Measurements from ENCODE around the gene C6orf141. TPM values are rescaled to one million over a fixed set of nuclear protein-coding genes. Genes with fewer than 3 reads are reported as not detected.

The C6orf141 gene
- total RNA-seq, 1 experiment from 2014 or later = 11.7 TPM

- CTCF ChIA-PET = no interaction called here
These were observed 6.7 kb downstream of the C6orf141 start for GRCh38 chr6:49557177-49557576.

GRCh38 chr6:49558238-49558637 lies 7.8 kb downstream of the C6orf141 start:
- H3K4me3 ChIP-seq (ENCODE audit: low read depth, low read length, poor library complexity, severe bottlenecking) = no peak overlapping the region
- DNase-seq (ENCODE audit: low spot score) = no peak
- BruUV-seq (replicated peaks) = no TSS peak
- no peaks in the 10 kb centered on the region for H3K27me3 ChIP-seq (replicated peaks; ENCODE audit: insufficient read depth, low read depth, low read length, poor library complexity)
- H3K27ac ChIP-seq (ENCODE audit: low read depth, low read length, poor library complexity, severe bottlenecking) = no peak overlapping the region
- POLR2A ChIA-PET (ENCODE audit: low non-redundant PET) = interaction anchor here (0.7 kb wide), 1 partner anchor 29 kb away, joined by 3 read pairs; no protein-coding TSS in a partner anchor
- peaks cover 32% of the 10 kb centered on the region for H3K4me1 ChIP-seq (ENCODE audit: insufficient read depth, low read length, poor library complexity, severe bottlenecking)
- H3K9me3 ChIP-seq (ENCODE audit: low read depth, low read length, poor library complexity, severe bottlenecking) = no peaks in the 10 kb centered on the region
- H3K36me3 ChIP-seq (ENCODE audit: insufficient read depth, low read length, poor library complexity, severe bottlenecking) = no peaks in the 10 kb centered on the region
- TF ChIP-seq EZH2 (IDR thresholded peaks at IDR 0.05; ENCODE audit: borderline replicate concordance, low read depth, low read length, poor library complexity, severe bottlenecking) = no peak
- TF ChIP-seq, protein P1, sequence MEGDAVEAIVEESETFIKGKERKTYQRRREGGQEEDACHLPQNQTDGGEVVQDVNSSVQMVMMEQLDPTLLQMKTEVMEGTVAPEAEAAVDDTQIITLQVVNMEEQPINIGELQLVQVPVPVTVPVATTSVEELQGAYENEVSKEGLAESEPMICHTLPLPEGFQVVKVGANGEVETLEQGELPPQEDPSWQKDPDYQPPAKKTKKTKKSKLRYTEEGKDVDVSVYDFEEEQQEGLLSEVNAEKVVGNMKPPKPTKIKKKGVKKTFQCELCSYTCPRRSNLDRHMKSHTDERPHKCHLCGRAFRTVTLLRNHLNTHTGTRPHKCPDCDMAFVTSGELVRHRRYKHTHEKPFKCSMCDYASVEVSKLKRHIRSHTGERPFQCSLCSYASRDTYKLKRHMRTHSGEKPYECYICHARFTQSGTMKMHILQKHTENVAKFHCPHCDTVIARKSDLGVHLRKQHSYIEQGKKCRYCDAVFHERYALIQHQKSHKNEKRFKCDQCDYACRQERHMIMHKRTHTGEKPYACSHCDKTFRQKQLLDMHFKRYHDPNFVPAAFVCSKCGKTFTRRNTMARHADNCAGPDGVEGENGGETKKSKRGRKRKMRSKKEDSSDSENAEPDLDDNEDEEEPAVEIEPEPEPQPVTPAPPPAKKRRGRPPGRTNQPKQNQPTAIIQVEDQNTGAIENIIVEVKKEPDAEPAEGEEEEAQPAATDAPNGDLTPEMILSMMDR (conservative IDR thresholded peaks at IDR 0.05; ENCODE audit: low read depth, low read length) = no peak
- intact Hi-C loops (cut with micrococcal nuclease; ENCODE audit: unreplicated experiment) = no loop called here
- CTCF ChIA-PET = no interaction called here

More at GRCh38 chr6:49557177-49557576, 6.7 kb downstream of the C6orf141 start:
- Histone ChIP-seq H3K27me3 (replicated peaks; ENCODE audit: insufficient read depth, low read depth, low read length, poor library complexity) (no peaks in the 10 kb centered on the region), H3K4me1 (ENCODE audit: insufficient read depth, low read length, poor library complexity, severe bottlenecking) (peaks cover 25% of the 10 kb centered on the region), H3K36me3 (ENCODE audit: insufficient read depth, low read length, poor library complexity, severe bottlenecking) (no peaks in the 10 kb centered on the region), H3K4me3 (ENCODE audit: low read depth, low read length, poor library complexity, severe bottlenecking) (no peak overlapping the region), H3K9me3 (ENCODE audit: low read depth, low read length, poor library complexity, severe bottlenecking) (no peaks in the 10 kb centered on the region), H3K27ac (ENCODE audit: low read depth, low read length, poor library complexity, severe bottlenecking) (no peak overlapping the region)
- POLR2A ChIA-PET (ENCODE audit: low non-redundant PET) = no interaction called here
- no TSS peak for BruUV-seq (replicated peaks)
- TF ChIP-seq, protein P1 (conservative IDR thresholded peaks at IDR 0.05; ENCODE audit: low read depth, low read length) = no peak
- TF ChIP-seq EZH2 (IDR thresholded peaks at IDR 0.05; ENCODE audit: borderline replicate concordance, low read depth, low read length, poor library complexity, severe bottlenecking) = no peak
- DNase-seq (ENCODE audit: low spot score) = no peak
- intact Hi-C loops (cut with micrococcal nuclease; ENCODE audit: unreplicated experiment) = no loop called here

- BruUV-seq (replicated peaks) = no TSS peak
- CTCF ChIA-PET = interaction anchor here (0.7 to 0.8 kb wide), 2 partner anchors 9 to 43 kb away, joined by 3 read pairs; no protein-coding TSS in a partner anchor
These were observed 12.8 kb downstream of the C6orf141 start for GRCh38 chr6:49563006-49563886.

More at GRCh38 chr6:49563006-49563886, 12.8 kb downstream of the C6orf141 start:
- Histone ChIP-seq H3K27ac (ENCODE audit: low read depth, low read length, poor library complexity, severe bottlenecking) (no peak overlapping the region), H3K27me3 (replicated peaks; ENCODE audit: insufficient read depth, low read depth, low read length, poor library complexity) (no peaks in the 10 kb centered on the region), H3K9me3 (ENCODE audit: low read depth, low read length, poor library complexity, severe bottlenecking) (no peaks in the 10 kb centered on the region), H3K4me3 (ENCODE audit: low read depth, low read length, poor library complexity, severe bottlenecking) (no peak overlapping the region), H3K4me1 (ENCODE audit: insufficient read depth, low read length, poor library complexity, severe bottlenecking) (peaks cover 19% of the 10 kb centered on the region), H3K36me3 (ENCODE audit: insufficient read depth, low read length, poor library complexity, severe bottlenecking) (no peaks in the 10 kb centered on the region)
- DNase-seq (ENCODE audit: low spot score) = no peak
- intact Hi-C loops (cut with micrococcal nuclease; ENCODE audit: unreplicated experiment) = no loop called here
- TF ChIP-seq EZH2 (IDR thresholded peaks at IDR 0.05; ENCODE audit: borderline replicate concordance, low read depth, low read length, poor library complexity, severe bottlenecking) = no peak
- TF ChIP-seq, protein P1 (conservative IDR thresholded peaks at IDR 0.05; ENCODE audit: low read depth, low read length) = no peak
- POLR2A ChIA-PET (ENCODE audit: low non-redundant PET) = interaction anchor here (0.6 kb wide), 2 partner anchors 29 to 800 kb away, joined by 3 to 9 read pairs; no protein-coding TSS in a partner anchor

Data from A673 (cell line).